ENCODE measurements around the gene CFAP221. TPM values are rescaled to one million over a fixed set of nuclear protein-coding genes. Genes with fewer than 3 reads are reported as not detected.
A peak's percentile ranks its signal among the peaks of the same experiment; 100 is the strongest.

The CFAP221 gene
- total RNA-seq, 1 donor from 2014 or later = 1.8 TPM

GRCh38 chr2:119586085-119586484, 41.8 kb downstream of the CFAP221 start:
- Histone ChIP-seq H3K27me3 (ENCODE audit: control insufficient read depth, insufficient read depth, low read length) (no peaks in the 10 kb centered on the region), H3K36me3 (ENCODE audit: control insufficient read depth, insufficient read depth, low read length) (no peaks in the 10 kb centered on the region), H3K4me3 (ENCODE audit: low read depth, low read length) (no peak overlapping the region)
- TF ChIP-seq, protein P1, sequence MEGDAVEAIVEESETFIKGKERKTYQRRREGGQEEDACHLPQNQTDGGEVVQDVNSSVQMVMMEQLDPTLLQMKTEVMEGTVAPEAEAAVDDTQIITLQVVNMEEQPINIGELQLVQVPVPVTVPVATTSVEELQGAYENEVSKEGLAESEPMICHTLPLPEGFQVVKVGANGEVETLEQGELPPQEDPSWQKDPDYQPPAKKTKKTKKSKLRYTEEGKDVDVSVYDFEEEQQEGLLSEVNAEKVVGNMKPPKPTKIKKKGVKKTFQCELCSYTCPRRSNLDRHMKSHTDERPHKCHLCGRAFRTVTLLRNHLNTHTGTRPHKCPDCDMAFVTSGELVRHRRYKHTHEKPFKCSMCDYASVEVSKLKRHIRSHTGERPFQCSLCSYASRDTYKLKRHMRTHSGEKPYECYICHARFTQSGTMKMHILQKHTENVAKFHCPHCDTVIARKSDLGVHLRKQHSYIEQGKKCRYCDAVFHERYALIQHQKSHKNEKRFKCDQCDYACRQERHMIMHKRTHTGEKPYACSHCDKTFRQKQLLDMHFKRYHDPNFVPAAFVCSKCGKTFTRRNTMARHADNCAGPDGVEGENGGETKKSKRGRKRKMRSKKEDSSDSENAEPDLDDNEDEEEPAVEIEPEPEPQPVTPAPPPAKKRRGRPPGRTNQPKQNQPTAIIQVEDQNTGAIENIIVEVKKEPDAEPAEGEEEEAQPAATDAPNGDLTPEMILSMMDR (IDR thresholded peaks at IDR 0.05; ENCODE audit: insufficient read depth, low read length, poor library complexity, severe bottlenecking) = no peak
- no peak for DNase-seq (ENCODE audit: low read depth)

DNA sequence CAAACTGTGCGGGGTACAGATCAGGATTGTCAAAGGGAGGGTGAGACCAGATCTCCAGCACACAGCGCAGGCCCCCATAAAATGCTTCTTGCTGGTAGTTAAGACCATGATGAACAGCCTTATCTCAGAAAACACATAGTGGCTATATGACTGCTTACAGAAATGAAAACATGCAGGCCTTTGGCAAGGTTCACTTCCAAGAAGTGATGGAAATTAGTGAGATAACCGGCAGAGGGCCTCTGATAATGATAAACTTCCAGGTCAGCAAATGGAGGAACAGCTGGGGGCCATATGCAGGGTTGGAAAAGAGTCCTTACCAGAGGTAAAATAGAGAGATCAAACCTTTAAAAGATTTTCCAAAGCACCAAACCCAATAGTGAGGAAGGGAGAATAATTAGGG, 46.6 kb downstream of the CFAP221 start:
- DNase-seq (ENCODE audit: low read depth) = no peak
- no peak overlapping the region for H3K4me3 ChIP-seq (ENCODE audit: low read depth, low read length)
- no peaks in the 10 kb centered on the region for H3K36me3 ChIP-seq (ENCODE audit: control insufficient read depth, insufficient read depth, low read length)
- H3K27me3 ChIP-seq (ENCODE audit: control insufficient read depth, insufficient read depth, low read length) = no peaks in the 10 kb centered on the region
- TF ChIP-seq, protein P1 (IDR thresholded peaks at IDR 0.05; ENCODE audit: insufficient read depth, low read length, poor library complexity, severe bottlenecking) = no peak

GRCh38 chr2:119591523-119591922, 47.3 kb downstream of the CFAP221 start:
- DNase-seq (ENCODE audit: low read depth) = no peak
- Histone ChIP-seq H3K27me3 (ENCODE audit: control insufficient read depth, insufficient read depth, low read length) (no peaks in the 10 kb centered on the region), H3K36me3 (ENCODE audit: control insufficient read depth, insufficient read depth, low read length) (no peaks in the 10 kb centered on the region), H3K4me3 (ENCODE audit: low read depth, low read length) (no peak overlapping the region)
- TF ChIP-seq, protein P1 (IDR thresholded peaks at IDR 0.05; ENCODE audit: insufficient read depth, low read length, poor library complexity, severe bottlenecking) = no peak

- no peak for DNase-seq (ENCODE audit: low read depth)
- TF ChIP-seq, protein P1 (IDR thresholded peaks at IDR 0.05; ENCODE audit: insufficient read depth, low read length, poor library complexity, severe bottlenecking) = peak; percentile 12
- Histone ChIP-seq H3K36me3 (ENCODE audit: control insufficient read depth, insufficient read depth, low read length) (no peaks in the 10 kb centered on the region), H3K27me3 (ENCODE audit: control insufficient read depth, insufficient read depth, low read length) (no peaks in the 10 kb centered on the region), H3K4me3 (ENCODE audit: low read depth, low read length) (no peak overlapping the region)
These were observed 48.2 kb downstream of the CFAP221 start for GRCh38 chr2:119592436-119592835.

DNA sequence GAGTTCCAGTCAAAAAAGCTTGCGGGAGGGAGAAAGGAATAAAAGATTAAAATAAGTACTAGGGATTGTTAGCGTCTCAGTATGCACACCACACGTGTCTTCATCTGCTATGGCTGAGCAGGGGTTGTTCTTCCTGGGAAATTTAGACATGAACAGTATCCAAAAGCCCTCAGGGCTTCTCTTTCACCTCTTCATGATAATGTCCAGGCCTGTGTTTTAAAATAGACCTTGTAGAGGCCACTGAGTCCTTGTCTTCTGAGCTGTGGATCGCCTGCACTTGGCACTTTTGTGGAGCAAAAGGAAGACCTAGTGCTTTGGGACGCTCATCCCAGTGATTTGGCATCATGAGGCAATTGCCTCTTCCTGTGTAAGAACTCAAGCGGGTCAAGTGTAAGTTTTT, 52.4 kb downstream of the CFAP221 start:
- no peak for DNase-seq (ENCODE audit: low read depth)
- no peak overlapping the region for H3K4me3 ChIP-seq (ENCODE audit: low read depth, low read length)
- H3K36me3 ChIP-seq (ENCODE audit: control insufficient read depth, insufficient read depth, low read length) = no peaks in the 10 kb centered on the region
- TF ChIP-seq, protein P1 (IDR thresholded peaks at IDR 0.05; ENCODE audit: insufficient read depth, low read length, poor library complexity, severe bottlenecking) = no peak
- H3K27me3 ChIP-seq (ENCODE audit: control insufficient read depth, insufficient read depth, low read length) = no peaks in the 10 kb centered on the region

DNA sequence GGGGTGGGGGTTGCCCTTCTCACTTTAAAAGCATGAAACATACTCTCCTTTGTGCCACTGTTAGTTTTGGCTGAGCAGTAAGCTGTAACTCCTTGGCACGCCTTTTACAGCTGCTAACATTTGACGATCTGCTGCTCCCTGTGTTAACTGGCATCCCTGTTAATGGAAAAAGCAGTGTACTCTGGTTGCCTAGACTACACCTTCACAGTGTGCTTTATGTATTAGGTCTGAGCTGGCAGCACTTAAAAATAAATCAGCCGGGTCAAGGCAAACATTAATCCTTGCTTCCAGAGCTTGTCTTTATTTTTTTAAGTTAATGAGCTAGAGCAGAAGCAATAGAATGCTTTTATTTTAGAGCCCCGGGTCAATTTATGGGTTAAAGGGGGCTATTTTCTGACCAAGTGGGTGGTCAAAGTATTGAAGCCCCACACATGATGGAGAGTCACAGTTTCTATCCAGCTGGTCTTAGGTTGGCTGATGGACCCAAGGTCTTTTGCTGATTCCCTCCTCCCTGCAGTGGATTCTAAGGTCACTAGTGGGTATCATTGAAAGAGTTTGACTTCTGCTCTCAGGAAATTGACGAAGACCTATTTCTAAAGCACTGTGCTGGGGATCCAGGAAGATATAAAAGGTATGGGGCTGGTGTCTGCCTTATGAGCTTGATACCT, 54.5 kb downstream of the CFAP221 start:
- TF ChIP-seq, protein P1 (IDR thresholded peaks at IDR 0.05; ENCODE audit: insufficient read depth, low read length, poor library complexity, severe bottlenecking) = no peak
- H3K36me3 ChIP-seq (ENCODE audit: control insufficient read depth, insufficient read depth, low read length) = no peaks in the 10 kb centered on the region
- no peak overlapping the region for H3K4me3 ChIP-seq (ENCODE audit: low read depth, low read length)
- DNase-seq (ENCODE audit: low read depth) = peak; percentile 76
- no peaks in the 10 kb centered on the region for H3K27me3 ChIP-seq (ENCODE audit: control insufficient read depth, insufficient read depth, low read length)

All from kidney epithelial cell (primary cell).